Transverse colon (tissue), 3 donors: Measurements from ENCODE around the gene XXYLT1.

Source experiments
- POLR2A ChIP-seq: fragments of 450-650 bp; IDR thresholded peaks from one replicate; pipeline ENCODE4 v1.6.1; 2016; ENCODE audit warnings: antibody characterized with exemption, mild to moderate bottlenecking, moderate library complexity
- POLR2AphosphoS5 ChIP-seq, 3 donors: sonication (generic); formaldehyde crosslinking; IDR thresholded peaks; one replicate each; pipeline ENCODE4 v1.6.1; 2016; ENCODE audit warnings: antibody characterized with exemption in 3 of 3

DNA sequence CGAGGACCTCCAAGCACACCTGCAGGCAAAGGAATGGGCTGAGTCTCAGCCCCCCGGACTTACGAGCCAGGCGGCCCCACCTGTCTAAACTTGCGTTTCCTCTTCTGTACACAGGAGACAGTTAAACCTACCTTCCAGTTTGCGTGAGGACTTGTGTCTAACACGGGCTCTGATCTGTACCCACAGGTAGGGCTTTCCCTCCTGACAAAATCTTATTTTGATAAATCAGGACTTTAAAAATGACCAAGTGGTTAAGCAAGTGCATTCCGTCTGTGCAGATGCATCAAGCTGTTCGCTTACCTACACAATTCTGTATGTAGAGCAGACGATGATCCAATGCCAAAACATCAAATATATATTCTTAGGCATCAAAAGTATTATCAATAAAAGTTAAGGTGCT, 238.0 kb downstream of the XXYLT1 start:
- no peak for TF ChIP-seq POLR2AphosphoS5 (IDR thresholded peaks at IDR 0.05)
- no peak for TF ChIP-seq POLR2A
